MM.1S (cell line): ENCODE data around the gene UBTD1.

ENCODE experiments used
- DNase-seq: peaks from one replicate; pipeline ENCODE4 v3.0.0-alpha.2; 2015
- H2AFZ ChIP-seq: fragments of 300-600 bp; sonication (generic); 2 replicates; pipeline ENCODE4 v1.6.0; 2016; ENCODE audit warnings: antibody characterized with exemption, low read length
- H3F3A ChIP-seq: fragments of 300-600 bp; sonication (generic); 2 replicates; pipeline ENCODE4 v1.6.1; 2016; ENCODE audit warnings: mild to moderate bottlenecking, antibody characterized with exemption, low read length, moderate library complexity, mixed read lengths; ENCODE audit not compliant: insufficient read depth
- H3K27ac ChIP-seq: fragments of 300-600 bp; sonication (generic); 2 replicates; pipeline ENCODE4 v1.5.1; 2016; ENCODE audit warnings: mild to moderate bottlenecking, low read length
- H3K27me3 ChIP-seq: fragments of 300-600 bp; sonication (generic); replicated peaks from 2 replicates; pipeline ENCODE4 v1.6.0; 2016; ENCODE audit warnings: low read length; ENCODE audit not compliant: insufficient read depth
- H3K36me3 ChIP-seq: fragments of 300-600 bp; sonication (generic); replicated peaks from 2 replicates; pipeline ENCODE4 v1.6.1; 2016; ENCODE audit warnings: mild to moderate bottlenecking, low read length, mixed read lengths; ENCODE audit not compliant: insufficient read depth
- H3K4me1 ChIP-seq: fragments of 300-600 bp; sonication (generic); 2 replicates; pipeline ENCODE4 v1.6.1; 2016; ENCODE audit warnings: low read length, mixed read lengths
- H3K4me2 ChIP-seq: fragments of 300-600 bp; sonication (generic); 2 replicates; pipeline ENCODE4 v1.6.0; 2016; ENCODE audit warnings: low read depth, low read length
- H3K4me3 ChIP-seq: fragments of 300-600 bp; sonication (generic); 2 replicates; pipeline ENCODE4 v1.5.1; 2016; ENCODE audit warnings: low read length, mixed read lengths
- H3K79me2 ChIP-seq: fragments of 300-600 bp; sonication (generic); 2 replicates; pipeline ENCODE4 v1.6.1; 2016; ENCODE audit warnings: mixed run types, low read length, mixed read lengths
- H3K9ac ChIP-seq: fragments of 300-600 bp; sonication (generic); 2 replicates; pipeline ENCODE4 v1.6.1; 2016; ENCODE audit warnings: low read length, mixed read lengths
- H3K9me2 ChIP-seq: fragments of 300-600 bp; sonication (generic); replicated peaks from 2 replicates; pipeline ENCODE4 v1.6.1; 2016; ENCODE audit warnings: mild to moderate bottlenecking, low read length, mixed read lengths; ENCODE audit not compliant: insufficient read depth
- H3K9me3 ChIP-seq: fragments of 300-600 bp; sonication (generic); replicated peaks from 2 replicates; pipeline ENCODE4 v1.6.1; 2016; ENCODE audit warnings: mild to moderate bottlenecking, low read length, mixed read lengths; ENCODE audit not compliant: insufficient read depth
- H4K20me1 ChIP-seq: fragments of 300-600 bp; sonication (generic); 2 replicates; pipeline ENCODE4 v1.6.1; 2016; ENCODE audit warnings: mild to moderate bottlenecking, low read length, moderate library complexity, mixed read lengths; ENCODE audit not compliant: insufficient read depth
- CTCF ChIP-seq: fragments of 300-600 bp; sonication (generic); IDR thresholded peaks from 2 replicates; pipeline ENCODE4 v1.5.1; 2016; ENCODE audit warnings: antibody characterized with exemption, low read length, mixed read lengths
- EZH2 ChIP-seq: fragments of 300-600 bp; sonication (generic); optimal IDR thresholded peaks from 2 replicates; pipeline ENCODE3; 2017; ENCODE audit warnings: low read depth, mild to moderate bottlenecking, antibody characterized with exemption, low read length, mixed read lengths
- EZH2phosphoT487 ChIP-seq: fragments of 300-600 bp; sonication (generic); IDR thresholded peaks from 2 replicates; pipeline ENCODE4 v1.6.1; 2018; ENCODE audit warnings: antibody characterized with exemption, low read length

UBTD1 gene

DNA sequence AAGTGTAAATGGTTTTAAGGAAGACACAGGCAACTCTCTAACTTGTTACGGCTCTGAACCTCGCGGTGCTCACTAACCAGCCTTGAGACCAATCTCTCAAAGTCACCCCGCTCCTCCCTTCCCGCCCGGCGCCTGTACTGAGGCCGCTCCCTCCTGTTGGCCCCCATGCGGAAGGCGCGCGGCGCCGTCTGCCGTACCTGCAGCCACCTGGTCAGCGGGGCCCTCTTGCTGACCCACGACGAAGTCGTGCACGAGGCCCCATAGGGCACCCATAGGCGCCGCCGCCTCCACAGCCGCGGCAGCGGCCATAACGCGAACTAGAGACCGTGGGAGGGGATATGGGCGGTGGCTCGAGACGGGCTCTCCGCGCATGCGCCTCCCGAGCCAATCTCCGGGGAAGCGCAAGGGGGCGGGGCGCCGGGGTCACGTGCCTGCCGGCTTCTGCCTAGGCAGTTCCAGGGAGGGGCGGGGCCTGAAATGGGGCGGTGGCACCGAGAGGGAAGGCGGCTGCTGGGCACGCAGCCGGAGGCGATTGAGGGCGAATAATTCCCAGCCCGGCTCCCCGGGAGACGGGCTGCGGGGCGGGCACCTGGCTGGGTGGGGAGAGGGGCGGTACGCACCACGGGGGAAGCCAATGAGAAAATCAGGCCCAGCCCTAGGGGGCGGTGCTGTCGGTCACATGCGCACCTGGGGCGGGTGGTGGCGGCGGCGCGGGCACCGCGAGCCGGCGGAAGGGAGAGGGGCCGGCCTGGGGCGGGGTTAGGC lies 466 bp upstream of the UBTD1 start, which contains the start of gene MMS19:
Gene MMS19, minus strand, starts transcription at position 347 of the 765 bp plus-strand sequence. Its CDS starts 38 bp downstream, at position 309.
- Histone ChIP-seq H3K27me3 (peaks cover 16% of the 10 kb centered on the region), H3K9me3 (no peaks in the 10 kb centered on the region), H2AFZ (peak within 1 kb of the TSS; percentile 89), H3K27ac (peak within 1 kb of the TSS; percentile 93), H3K4me2 (peak within 1 kb of the TSS; percentile 96), H3K9me2 (no peaks in the 10 kb centered on the region), H4K20me1 (peaks cover 13% of the 10 kb centered on the region; the same call in 1 of the 2 replicates), H3F3A (peaks cover 9% of the 10 kb centered on the region), H3K4me3 (peak within 1 kb of the TSS; percentile 100), H3K79me2 (peaks cover 49% of the 10 kb centered on the region), H3K4me1 (no peaks in the 10 kb centered on the region), H3K9ac (peak within 1 kb of the TSS; percentile 96), H3K36me3 (no peaks in the 10 kb centered on the region)
- DNase-seq, result peak; percentile 97
- no peak for TF ChIP-seq EZH2phosphoT487

DNA sequence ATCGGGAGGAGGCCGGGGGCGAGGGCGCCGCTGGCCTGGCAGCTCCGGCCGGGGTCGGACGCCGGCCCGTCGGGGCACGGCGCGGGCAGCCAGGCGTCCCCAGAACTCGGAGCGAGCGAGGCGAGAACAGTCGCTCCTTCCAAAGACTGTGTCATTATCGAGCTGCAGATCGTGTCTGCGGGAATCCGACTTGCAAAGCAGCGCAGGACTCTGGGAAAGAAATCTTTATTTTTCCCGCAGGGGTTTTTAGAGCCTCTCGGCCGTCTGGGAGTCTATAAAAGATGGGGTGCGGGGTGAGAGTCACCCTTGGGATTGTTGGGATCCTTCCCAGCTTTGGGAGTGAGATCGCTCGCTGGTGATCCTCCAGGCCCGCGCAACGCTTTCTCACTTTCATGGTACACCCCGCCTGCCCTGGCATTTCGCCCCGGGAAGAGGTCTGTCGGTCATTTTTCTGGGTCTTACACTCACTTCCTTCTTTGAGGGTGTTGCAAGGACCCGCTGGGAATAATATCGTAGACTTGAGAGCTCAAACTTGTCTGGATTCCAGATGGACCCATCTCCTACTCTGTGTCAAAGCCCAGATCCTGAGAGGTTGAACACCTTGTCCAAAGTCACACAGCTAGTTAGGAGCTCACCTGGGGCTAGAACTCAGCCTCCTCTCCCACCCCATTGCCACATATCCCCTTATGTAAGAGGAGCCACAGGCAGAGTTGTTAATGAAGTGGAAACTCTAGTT lies 1.0 kb downstream of the UBTD1 start:
- H3K27ac ChIP-seq, result no peak overlapping the region
- peak overlapping the region; percentile 82; the same call in 1 of the 2 replicates for H2AFZ ChIP-seq

GRCh38 chr10:97500297-97500575 lies 1.5 kb downstream of the UBTD1 start:
- Histone ChIP-seq H3K4me1 (no peaks in the 10 kb centered on the region), H3K4me2 (no peak overlapping the region), H3F3A (peaks cover 9% of the 10 kb centered on the region), H3K9me3 (no peaks in the 10 kb centered on the region), H3K4me3 (no peak overlapping the region), H3K27ac (no peak overlapping the region), H2AFZ (no peak overlapping the region), H3K9ac (no peak overlapping the region), H3K27me3 (peaks cover 16% of the 10 kb centered on the region), H3K9me2 (no peaks in the 10 kb centered on the region), H4K20me1 (peaks cover 7% of the 10 kb centered on the region; the same call in 1 of the 2 replicates), H3K36me3 (no peaks in the 10 kb centered on the region), H3K79me2 (peaks cover 29% of the 10 kb centered on the region)
- TF ChIP-seq CTCF (no peak), EZH2 (no peak), EZH2phosphoT487 (no peak)
- DNase-seq, result no peak

More for the DNA sequence above, 1.0 kb downstream of the UBTD1 start:
- Histone ChIP-seq H3K4me2 (peak overlapping the region; percentile 96), H3K36me3 (no peaks in the 10 kb centered on the region), H3F3A (peaks cover 9% of the 10 kb centered on the region), H3K9me2 (no peaks in the 10 kb centered on the region), H3K4me3 (peak overlapping the region; percentile 100; the same call in 1 of the 2 replicates), H3K9ac (no peak overlapping the region; the same call in 1 of the 2 replicates), H3K9me3 (no peaks in the 10 kb centered on the region), H3K27me3 (peaks cover 16% of the 10 kb centered on the region), H4K20me1 (peaks cover 7% of the 10 kb centered on the region; the same call in 1 of the 2 replicates), H3K79me2 (peaks cover 35% of the 10 kb centered on the region), H3K4me1 (no peaks in the 10 kb centered on the region)
- DNase-seq, result no peak
- no peak for TF ChIP-seq CTCF
